H1 (cell line): Measurements from ENCODE around the gene TSC22D4. TPM values are rescaled to one million over a fixed set of nuclear protein-coding genes. Genes with fewer than 3 reads are reported as not detected.

Source experiments
- CTCF ChIA-PET: fragments of 300-600 bp; sonication (Branson Sonifier 250); formaldehyde crosslinking; loops from one replicate; lab custom pipeline; 2021; ENCODE audit not compliant: partially characterized antibody; lab: Charles Lee
- POLR2A ChIA-PET: fragments of 300-600 bp; sonication (Branson Sonifier 250); formaldehyde crosslinking; loops from one replicate; lab custom pipeline; 2021; ENCODE audit warnings: inconsistent platforms; ENCODE audit not compliant: partially characterized antibody; lab: Charles Lee
- DNase-seq, 2 experiments: peaks; one replicate each; pipeline versions ENCODE4 v3.0.0 to v3.0.0-alpha.2; 2010 to 2022; ENCODE audit warnings: low spot score in 2 of 2, low read depth in 1 of 2, mixed read lengths in 1 of 2
- FAIRE-seq: peaks from 2 replicates; lab custom pipeline; 2011; peaks lifted over from hg19 to GRCh38; lab: Jason Lieb, UNC
- H2AFZ ChIP-seq: 2 replicates; pipeline ENCODE4 v1.8.1; 2012; ENCODE audit warnings: low read length, inconsistent platforms
- H2AK5ac ChIP-seq: 2 replicates; pipeline ENCODE4 v1.6.1; 2013; ENCODE audit warnings: low read depth, low read length
- H2BK120ac ChIP-seq: replicated peaks from 2 replicates; pipeline ENCODE3; 2013; ENCODE audit warnings: low read depth, low read length, inconsistent platforms
- H2BK12ac ChIP-seq: 2 replicates; pipeline ENCODE4 v1.6.1; 2013; ENCODE audit warnings: low read depth, low read length
- H2BK15ac ChIP-seq: 2 replicates; pipeline ENCODE4 v1.6.1; 2013; ENCODE audit warnings: low read length
- H2BK20ac ChIP-seq: 2 replicates; pipeline ENCODE4 v1.6.1; 2013; ENCODE audit warnings: low read length
- H2BK5ac ChIP-seq: 2 replicates; pipeline ENCODE4 v1.6.1; 2013; ENCODE audit warnings: low read depth, low read length
- H3K14ac ChIP-seq: 2 replicates; pipeline ENCODE4 v1.6.1; 2013; ENCODE audit warnings: inconsistent platforms; ENCODE audit not compliant: insufficient read length
- H3K18ac ChIP-seq: 2 replicates; pipeline ENCODE4 v1.6.1; 2013; ENCODE audit warnings: low read length; ENCODE audit errors: extremely low read depth
- H3K23ac ChIP-seq: 2 replicates; pipeline ENCODE4 v1.6.1; 2013; ENCODE audit warnings: inconsistent platforms; ENCODE audit not compliant: insufficient read length
- H3K23me2 ChIP-seq: 2 replicates; pipeline ENCODE4 v1.6.1; 2013; ENCODE audit warnings: low read depth, low read length
- H3K27ac ChIP-seq: 2 replicates; pipeline ENCODE4 v1.6.1; 2011; ENCODE audit warnings: low read depth, low read length, inconsistent platforms
- H3K27me3 ChIP-seq, 4 experiments: replicated peaks in 1 of 4; 1 replicate in 1 of 4; 2 replicates in 3 of 4; pipeline versions ENCODE4 v1.6.1 to v1.8.1; 2011 to 2013; ENCODE audit warnings: low read length in 3 of 4, mild to moderate bottlenecking in 3 of 4, inconsistent platforms in 2 of 4, mixed read lengths in 2 of 4, moderate library complexity in 1 of 4; ENCODE audit not compliant: control insufficient read depth in 3 of 4, insufficient read depth in 3 of 4; ENCODE audit errors: extremely low read depth in 1 of 4
- H3K36me3 ChIP-seq, 4 experiments: 2 replicates each; pipeline versions ENCODE4 v1.6.1 to v1.8.1; 2011 to 2013; ENCODE audit warnings: mild to moderate bottlenecking in 4 of 4, low read length in 3 of 4, moderate library complexity in 2 of 4, control low read depth in 1 of 4, inconsistent platforms in 1 of 4; ENCODE audit not compliant: insufficient read depth in 4 of 4, control insufficient read depth in 2 of 4
- H3K4ac ChIP-seq: replicated peaks from 2 replicates; pipeline ENCODE3; 2013; ENCODE audit warnings: low read length, low read depth, mixed read lengths, inconsistent platforms; ENCODE audit not compliant: insufficient read length
- H3K4me1 ChIP-seq, 4 experiments: replicated peaks in 1 of 4; 1 replicate in 1 of 4; 2 replicates in 3 of 4; pipeline versions ENCODE4 v1.6.1 to v1.8.1; 2011 to 2013; ENCODE audit warnings: low read length in 3 of 4, inconsistent platforms in 2 of 4, mixed read lengths in 1 of 4; ENCODE audit not compliant: insufficient read depth in 4 of 4, control insufficient read depth in 3 of 4
- H3K4me2 ChIP-seq, 2 experiments: 2 replicates each; pipeline versions ENCODE4 v1.6.1 to v1.8.1; 2011 to 2013; ENCODE audit warnings: low read depth in 2 of 2, low read length in 2 of 2, control low read depth in 1 of 2, inconsistent platforms in 1 of 2, mild to moderate bottlenecking in 1 of 2; ENCODE audit not compliant: insufficient read depth in 1 of 2
- H3K4me3 ChIP-seq, 4 experiments: fragments of 200-600, 300-600 bp in 1 of 4; sonication (generic), shearing (Covaris generic), sonication (Bioruptor Twin) in 1 of 4; 2 replicates each; pipeline versions ENCODE4 v1.5.1 to v1.8.1; 2011 to 2016; ENCODE audit warnings: low read length in 4 of 4, low read depth in 3 of 4, control low read depth in 2 of 4, inconsistent platforms in 2 of 4, mild to moderate bottlenecking in 2 of 4, mixed read lengths in 1 of 4, moderate library complexity in 1 of 4; ENCODE audit not compliant: insufficient read depth in 2 of 4; ENCODE audit errors: extremely low read depth in 1 of 4
- H3K56ac ChIP-seq: replicated peaks from 2 replicates; pipeline ENCODE3; 2013; ENCODE audit warnings: low read depth, mild to moderate bottlenecking, mixed read lengths, low read length, inconsistent platforms; ENCODE audit not compliant: insufficient read length
- H3K79me1 ChIP-seq: 2 replicates; pipeline ENCODE4 v1.6.1; 2013; ENCODE audit warnings: low read depth, low read length, control low read depth
- H3K79me2 ChIP-seq, 2 experiments: 2 replicates each; pipeline versions ENCODE4 v1.6.1 to v1.8.1; 2012 to 2013; ENCODE audit warnings: low read length in 2 of 2, mild to moderate bottlenecking in 2 of 2, inconsistent platforms in 1 of 2; ENCODE audit not compliant: insufficient read depth in 2 of 2, control insufficient read depth in 1 of 2
- H3K9ac ChIP-seq, 4 experiments: replicated peaks in 1 of 4; 1 replicate in 1 of 4; 2 replicates in 3 of 4; pipeline versions ENCODE4 v1.6.1 to v1.8.1; 2011 to 2013; ENCODE audit warnings: low read depth in 3 of 4, low read length in 3 of 4, control low read depth in 2 of 4, mild to moderate bottlenecking in 2 of 4, moderate library complexity in 2 of 4, inconsistent platforms in 1 of 4; ENCODE audit errors: extremely low read depth in 1 of 4
- H3K9me3 ChIP-seq, 2 experiments: 2 replicates each; pipeline versions ENCODE4 v1.6.1 to v1.8.1; 2012 to 2013; ENCODE audit warnings: mild to moderate bottlenecking in 2 of 2, moderate library complexity in 2 of 2, control low read depth in 1 of 2, inconsistent platforms in 1 of 2, low read depth in 1 of 2, low read length in 1 of 2, mixed read lengths in 1 of 2; ENCODE audit not compliant: insufficient read depth in 2 of 2
- H4K20me1 ChIP-seq, 2 experiments: replicated peaks in 1 of 2; 2 replicates each; pipeline versions ENCODE3 to v1.8.1; 2011 to 2013; ENCODE audit warnings: inconsistent platforms in 2 of 2, low read length in 2 of 2, mild to moderate bottlenecking in 1 of 2; ENCODE audit not compliant: insufficient read depth in 2 of 2, control insufficient read depth in 1 of 2
- H4K5ac ChIP-seq: 2 replicates; pipeline ENCODE4 v1.6.1; 2013; ENCODE audit warnings: low read length, low read depth, mixed read lengths, inconsistent platforms; ENCODE audit not compliant: insufficient read length
- H4K8ac ChIP-seq: 2 replicates; pipeline ENCODE4 v1.8.0; 2013; ENCODE audit warnings: mild to moderate bottlenecking, moderate library complexity, low read length, inconsistent platforms; ENCODE audit not compliant: insufficient read depth; ENCODE audit errors: extremely low read depth
- H4K91ac ChIP-seq: replicated peaks from 2 replicates; pipeline ENCODE3; 2013; ENCODE audit warnings: low read length, mixed read lengths, inconsistent platforms; ENCODE audit not compliant: insufficient read length
- CBX8 ChIP-seq: fragments of 300-800, 300-1000 bp; sonication (generic); IDR thresholded peaks from 2 replicates; pipeline ENCODE4 v1.7.1; 2016; ENCODE audit warnings: low read depth, low read length, borderline replicate concordance
- EGR1 ChIP-seq: IDR thresholded peaks from 2 replicates; pipeline ENCODE4 v1.6.1; 2011; ENCODE audit warnings: low read depth, low read length, borderline replicate concordance
- FOSL1 ChIP-seq: IDR thresholded peaks from 2 replicates; pipeline ENCODE4 v1.6.1; 2011; ENCODE audit warnings: mild to moderate bottlenecking, low read depth, low read length, moderate library complexity; ENCODE audit not compliant: insufficient read depth
- MAFK ChIP-seq: IDR thresholded peaks from 2 replicates; pipeline ENCODE4 v1.6.1; 2012; ENCODE audit warnings: low read depth, mild to moderate bottlenecking, improper control_type of control experiment, low read length
- NANOG ChIP-seq: IDR thresholded peaks from 2 replicates; pipeline ENCODE4 v1.6.1; 2011; ENCODE audit warnings: low read length, low read depth, mild to moderate bottlenecking, inconsistent platforms; ENCODE audit not compliant: insufficient read depth, poor library complexity, severe bottlenecking
- SAP30 ChIP-seq: fragments of 300-600 bp; sonication (generic); IDR thresholded peaks from 2 replicates; pipeline ENCODE4 v1.7.1; 2012; ENCODE audit warnings: low read length, moderate library complexity, mild to moderate bottlenecking, inconsistent platforms; ENCODE audit not compliant: insufficient read depth, insufficient replicate concordance
- WGBS, 2 experiments: shearing (Covaris generic) in 1 of 2; methylation state at CpG; one replicate each; pipeline versions ENCODE4 v1.1.6 to v1.1.7; 2013 to 2015; ENCODE audit warnings: low lambda C conversion rate in 2 of 2, mixed read lengths in 2 of 2, inconsistent platforms in 1 of 2, low coverage in 1 of 2, missing lambda C conversion rate in 1 of 2; ENCODE audit not compliant: insufficient replicate concordance in 2 of 2, insufficient coverage in 1 of 2, insufficient read length in 1 of 2; ENCODE audit errors: extremely low coverage in 1 of 2, missing lambda C conversion rate in 1 of 2; 5-methylcytosine and 5-hydroxymethylcytosine counted together
- polyA plus RNA-seq, 7 experiments: library from polyadenylated mRNA; depleted of rRNA in 3 of 7; stranded (reverse) in 5 of 7; unstranded in 2 of 7; fragments of >200 nt in 5 of 7; fragments of 200-250 nt in 2 of 7; gene quantifications; 1 replicate in 5 of 7; 2 replicates in 1 of 7; 4 replicates in 1 of 7; pipeline versions ENCODE4 v1.2.1 to v1.2.3, GENCODE V29; 2011 to 2013; ENCODE audit warnings: missing spikeins in 2 of 7, mixed read lengths in 2 of 7
- total RNA-seq: library from RNA; stranded (reverse); fragmentation: NEBNext Ultra II Directional; extraction: Animal tissue kit (Norgen Biotek cat#: 25700); gene quantifications from 2 replicates; pipeline ENCODE4 v1.2.1, GENCODE V29; 2021
- TF ChIP-seq, protein P1 (sequence below), 3 experiments: IDR thresholded peaks; 1 replicate in 2 of 3; 2 replicates in 1 of 3; pipeline versions ENCODE4 v1.5.1 to v1.6.1; 2011; ENCODE audit warnings: low read length in 3 of 3, mild to moderate bottlenecking in 3 of 3, inconsistent platforms in 2 of 3, low read depth in 1 of 3, moderate library complexity in 1 of 3; ENCODE audit not compliant: insufficient read depth in 1 of 3; ENCODE audit errors: control extremely low read depth in 1 of 3

TSC22D4 gene
- total and polyA plus RNA-seq, 2 of the 8 experiments (the other 6 are each of a cell fraction or from before 2014, with no cell fraction given): 13.2 to 20.3 TPM

DNA sequence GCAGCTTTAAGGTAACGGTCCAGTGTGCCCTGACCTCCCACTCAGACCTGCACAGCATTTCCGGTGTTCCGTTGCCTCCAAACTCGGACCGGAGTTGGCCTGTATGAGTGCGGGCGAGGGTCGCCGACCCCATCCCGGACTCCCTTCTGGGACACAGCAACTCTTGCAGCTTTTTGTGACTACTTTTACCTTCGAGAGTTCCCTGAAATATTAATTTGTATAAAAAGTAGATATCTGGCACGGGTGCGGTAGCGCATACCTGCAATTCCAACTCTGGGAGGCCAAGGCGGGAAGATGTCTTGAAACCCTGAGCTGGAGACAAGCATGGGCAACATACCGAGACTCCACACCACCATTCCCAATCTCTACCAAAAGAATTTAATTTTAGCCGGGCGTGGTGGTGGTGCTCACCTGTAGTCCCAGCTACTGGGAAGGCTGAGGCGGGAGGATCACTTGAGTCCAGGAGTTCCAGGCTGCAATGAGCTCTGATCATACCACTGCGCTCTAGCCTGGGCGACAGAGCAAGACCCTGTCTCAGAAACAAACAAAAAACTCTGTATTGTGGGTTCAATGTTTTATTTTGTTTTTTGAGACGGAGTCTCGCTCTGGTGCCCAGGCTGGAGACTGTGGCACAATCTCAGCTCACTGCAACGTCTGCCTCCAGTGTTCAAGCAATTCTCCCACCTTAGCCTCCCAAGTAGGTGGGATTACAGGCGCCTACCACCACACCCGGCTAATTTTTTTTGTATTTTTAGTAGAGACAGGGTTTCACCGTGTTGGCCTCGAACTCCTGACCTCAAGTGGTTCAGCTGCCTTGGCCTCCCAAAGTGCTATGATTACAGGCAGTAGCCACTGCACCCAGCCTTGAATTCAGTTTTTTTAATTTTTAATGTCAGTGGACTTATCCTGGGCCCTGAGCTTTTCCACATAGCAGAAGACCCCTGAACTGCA, 41.6 kb downstream of the TSC22D4 start:
- peak overlapping the region; percentile 15; the same call in 1 of the 2 replicates for H2AK5ac ChIP-seq
- H3K4me2 ChIP-seq: peak overlapping the region in 1 of 2 experiments; percentile 97; a peak in 2 of 4 replicates
- no peaks in the 10 kb centered on the region for H3K9me3 ChIP-seq
- DNase-seq: no peak
- H4K5ac ChIP-seq: peak overlapping the region; percentile 51
- no peak for FAIRE-seq
- H3K79me2 ChIP-seq: peaks cover 0 to 28% of the 10 kb centered on the region in 2 experiments; a peak in 2 of 4 replicates
- peaks cover 2 to 27% (median 18%) of the 10 kb centered on the region in 4 experiments; a peak in 6 of 8 replicates for H3K36me3 ChIP-seq
- H3K18ac ChIP-seq: no peak overlapping the region
- peak overlapping the region; percentile 88 for H3K4ac ChIP-seq
- no peak overlapping the region for H2BK5ac ChIP-seq
- no peak overlapping the region for H3K56ac ChIP-seq
- peak overlapping the region; percentile 82 for H4K8ac ChIP-seq
- ChIA-PET CTCF (interaction anchor here (1.1 to 1.8 kb wide), 7 partner anchors 8 to 126 kb away, joined by 3 to 7 read pairs (median 4); partner anchors contain the start of gene MEPCE), POLR2A (interaction anchor here (0.8 to 5.2 kb wide), 13 partner anchors 8 to 149 kb away, joined by 3 to 55 read pairs (median 4); partner anchors contain the start of genes FBXO24, LRCH4, MEPCE and ZCWPW1)
- H2AFZ ChIP-seq: no peak overlapping the region
- H2BK120ac ChIP-seq: no peak overlapping the region
- H3K27me3 ChIP-seq: no peaks in the 10 kb centered on the region
- no peak overlapping the region for H3K27ac ChIP-seq
- no peak overlapping the region for H2BK20ac ChIP-seq
- H3K23ac ChIP-seq: no peak overlapping the region
- no peak overlapping the region for H3K9ac ChIP-seq
- peaks cover 0 to 5% (median 2%) of the 10 kb centered on the region in 4 experiments; a peak in 4 of 7 replicates for H3K4me1 ChIP-seq
- no peak overlapping the region for H2BK15ac ChIP-seq
- no peaks in the 10 kb centered on the region; the same call in 1 of the 2 replicates for H3K23me2 ChIP-seq
- peak overlapping the region in 1 of 4 experiments; percentile 86; a peak in 1 of 8 replicates for H3K4me3 ChIP-seq
- H2BK12ac ChIP-seq: 0 out of 2 replicates have a peak overlapping the region, but pooled peaks have one; percentile 33
- 93% methylated on average over 27 of the region's 28 CpGs; no CpG with 5 or more reads in 1 of the 2 experiments for WGBS, 2 experiments
- no peaks in the 10 kb centered on the region; the same call in none of the 2 replicates for H3K79me1 ChIP-seq
- peaks cover 4 to 6% of the 10 kb centered on the region in 2 experiments for H4K20me1 ChIP-seq
- no peak overlapping the region for H3K14ac ChIP-seq
- H4K91ac ChIP-seq: peak overlapping the region; percentile 48
- TF ChIP-seq MAFK: no peak
- TF ChIP-seq CBX8: no peak
- TF ChIP-seq, protein P1, sequence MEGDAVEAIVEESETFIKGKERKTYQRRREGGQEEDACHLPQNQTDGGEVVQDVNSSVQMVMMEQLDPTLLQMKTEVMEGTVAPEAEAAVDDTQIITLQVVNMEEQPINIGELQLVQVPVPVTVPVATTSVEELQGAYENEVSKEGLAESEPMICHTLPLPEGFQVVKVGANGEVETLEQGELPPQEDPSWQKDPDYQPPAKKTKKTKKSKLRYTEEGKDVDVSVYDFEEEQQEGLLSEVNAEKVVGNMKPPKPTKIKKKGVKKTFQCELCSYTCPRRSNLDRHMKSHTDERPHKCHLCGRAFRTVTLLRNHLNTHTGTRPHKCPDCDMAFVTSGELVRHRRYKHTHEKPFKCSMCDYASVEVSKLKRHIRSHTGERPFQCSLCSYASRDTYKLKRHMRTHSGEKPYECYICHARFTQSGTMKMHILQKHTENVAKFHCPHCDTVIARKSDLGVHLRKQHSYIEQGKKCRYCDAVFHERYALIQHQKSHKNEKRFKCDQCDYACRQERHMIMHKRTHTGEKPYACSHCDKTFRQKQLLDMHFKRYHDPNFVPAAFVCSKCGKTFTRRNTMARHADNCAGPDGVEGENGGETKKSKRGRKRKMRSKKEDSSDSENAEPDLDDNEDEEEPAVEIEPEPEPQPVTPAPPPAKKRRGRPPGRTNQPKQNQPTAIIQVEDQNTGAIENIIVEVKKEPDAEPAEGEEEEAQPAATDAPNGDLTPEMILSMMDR (IDR thresholded peaks at IDR 0.05; ENCODE audit: control extremely low read depth in 1 of 3, insufficient read depth in 1 of 3, low read depth in 1 of 3, low read length in 3 of 3): no peak
- no peak for TF ChIP-seq EGR1
- TF ChIP-seq SAP30: no peak
- no peak for TF ChIP-seq FOSL1
- TF ChIP-seq NANOG: no peak
